Sigmoid colon (tissue), 7 donors: ENCODE results near the gene ZNF362. TPM values are rescaled to one million over a fixed set of nuclear protein-coding genes. Genes with fewer than 3 reads are reported as not detected.

Experiments used
- DNase-seq: peaks from one replicate; pipeline ENCODE4 v3.0.0-alpha.2; 2019
- H3K27ac ChIP-seq, 4 donors: fragments of 200-600 bp; sonication (generic); one replicate each; pipeline ENCODE4 v1.5.1; 2016 to 2019; ENCODE audit warnings: mild to moderate bottlenecking in 1 of 4
- H3K27me3 ChIP-seq, 3 donors: fragments of 200-600 bp; sonication (generic); one replicate each; pipeline ENCODE4 v1.5.1; 2019; ENCODE audit warnings: mild to moderate bottlenecking in 1 of 3
- H3K36me3 ChIP-seq, 4 donors: fragments of 200-600 bp; sonication (generic); one replicate each; pipeline ENCODE4 v1.5.1; 2016 to 2019
- H3K4me1 ChIP-seq, 4 donors: fragments of 200-600 bp; sonication (generic); one replicate each; pipeline ENCODE4 v1.5.1; 2017 to 2019
- H3K4me3 ChIP-seq, 4 donors: fragments of 200-600 bp; sonication (generic); one replicate each; pipeline ENCODE4 v1.5.1; 2017 to 2019; ENCODE audit warnings: mild to moderate bottlenecking in 2 of 4, moderate library complexity in 1 of 4
- H3K9me3 ChIP-seq, 4 donors: fragments of 200-600 bp in 3 of 4; sonication (generic) in 3 of 4; one replicate each; pipeline versions ENCODE4 v1.5.1 to v1.6.1; 2013 to 2019
- CTCF ChIP-seq, 4 experiments: fragments of 450-650 bp in 3 of 4; fragments of 200-600 bp in 1 of 4; IDR thresholded peaks; one replicate each; pipeline ENCODE4 v1.5.1; 2016 to 2019; ENCODE audit warnings: antibody characterized with exemption in 4 of 4, mild to moderate bottlenecking in 3 of 4, moderate library complexity in 2 of 4
- EP300 ChIP-seq, 4 donors: sonication (generic); formaldehyde crosslinking; IDR thresholded peaks; one replicate each; pipeline ENCODE4 v1.6.1; 2017; ENCODE audit warnings: antibody characterized with exemption in 4 of 4
- POLR2A ChIP-seq, 2 donors: fragments of 450-650 bp; IDR thresholded peaks; one replicate each; pipeline ENCODE4 v1.6.1; 2016; ENCODE audit warnings: antibody characterized with exemption in 2 of 2, mild to moderate bottlenecking in 2 of 2, moderate library complexity in 2 of 2
- POLR2AphosphoS5 ChIP-seq, 4 donors: sonication (generic); formaldehyde crosslinking; IDR thresholded peaks; one replicate each; pipeline ENCODE4 v1.6.1; 2017; ENCODE audit warnings: antibody characterized with exemption in 4 of 4
- WGBS, 2 donors: extraction: QIAGEN DNeasy Blood & Tissue Kit; methylation state at CpG; one replicate each; pipeline ENCODE4 v1.1.7; 2013; 5-methylcytosine and 5-hydroxymethylcytosine counted together
- intact Hi-C: fragments of 100-400 bp; cut with DNase I; formaldehyde crosslinking; loops from one replicate; pipeline ENCODE4 v1.15.1; 2023
- polyA plus RNA-seq, 3 donors: library from polyadenylated mRNA; stranded (reverse); fragments of 200-250 nt; gene quantifications; one replicate each; pipeline ENCODE4 v1.2.3, GENCODE V29; 2013
- total RNA-seq, 4 donors: library from RNA; depleted of rRNA; stranded (reverse); fragments of >200 nt; gene quantifications; one replicate each; pipeline ENCODE4 v1.1.0, GENCODE V29; 2016
- donor health status: healthy with polysubstance abuse.
- donor health status: Bipolar disorder and iron deficiency.
- donor health status: healthy.

The ZNF362 gene
- total and polyA plus RNA-seq, 7 donors = 3.5 to 18.8 (median 11.2) TPM

- WGBS, 2 donors = 76 to 86% methylated on average over 10 of the region's 10 CpGs
- DNase-seq = peak; percentile 61
- TF ChIP-seq CTCF (IDR thresholded peaks at IDR 0.05) (no peak), POLR2A (IDR thresholded peaks at IDR 0.05) (no peak), POLR2AphosphoS5 (IDR thresholded peaks at IDR 0.05) (no peak), EP300 (IDR thresholded peaks at IDR 0.05) (no peak)
- no peak overlapping the region for H3K4me3 ChIP-seq
- no peaks in the 10 kb centered on the region for H3K9me3 ChIP-seq
- H3K27ac ChIP-seq = peak overlapping the region; percentile 56 to 100 (median 98)
- intact Hi-C loops = loop anchor here (5.0 kb wide), 1 partner anchor 34 kb away; no protein-coding TSS in a partner anchor
- no peaks in the 10 kb centered on the region for H3K27me3 ChIP-seq
- H3K36me3 ChIP-seq = peaks cover 44 to 74% (median 55%) of the 10 kb centered on the region in 4 donors
- peaks cover 0 to 86% (median 76%) of the 10 kb centered on the region in 4 donors for H3K4me1 ChIP-seq
These were observed 75.4 kb downstream of the ZNF362 start for GRCh38 chr1:33331444-33332356.

- H3K4me1 ChIP-seq = peaks cover 0 to 91% (median 76%) of the 10 kb centered on the region in 4 donors
- peaks cover 37 to 67% (median 48%) of the 10 kb centered on the region in 4 donors for H3K36me3 ChIP-seq
- no peaks in the 10 kb centered on the region for H3K27me3 ChIP-seq
- H3K4me3 ChIP-seq = no peak overlapping the region
- H3K27ac ChIP-seq = peak overlapping the region; percentile 56 to 100 (median 98)
- TF ChIP-seq POLR2A (IDR thresholded peaks at IDR 0.05) (no peak), EP300 (IDR thresholded peaks at IDR 0.05) (no peak)
- DNase-seq = peak; percentile 65
- H3K9me3 ChIP-seq = no peaks in the 10 kb centered on the region
- WGBS, 2 donors = 82 to 87% methylated on average over 10 of the region's 10 CpGs
- intact Hi-C loops = loop anchor here (5.0 kb wide), 1 partner anchor 35 kb away; no protein-coding TSS in a partner anchor
These were observed 76.1 kb downstream of the ZNF362 start for GRCh38 chr1:33332357-33332789.

- Histone ChIP-seq H3K36me3 (peaks cover 37 to 62% (median 48%) of the 10 kb centered on the region in 4 donors), H3K27ac (peak overlapping the region; percentile 56 to 100 (median 98)), H3K4me1 (peaks cover 0 to 91% (median 76%) of the 10 kb centered on the region in 4 donors), H3K4me3 (no peak overlapping the region), H3K27me3 (no peaks in the 10 kb centered on the region), H3K9me3 (no peaks in the 10 kb centered on the region)
- TF ChIP-seq CTCF (IDR thresholded peaks at IDR 0.05) (no peak), EP300 (IDR thresholded peaks at IDR 0.05) (no peak), POLR2AphosphoS5 (IDR thresholded peaks at IDR 0.05) (peak in 1 of 4 donors; percentile 51), POLR2A (IDR thresholded peaks at IDR 0.05) (no peak)
- WGBS, 2 donors = 82 to 90% methylated on average over 5 of the region's 5 CpGs
- intact Hi-C loops = loop anchor here (5.0 kb wide), 1 partner anchor 36 kb away; no protein-coding TSS in a partner anchor
- DNase-seq = no peak
These were observed 76.6 kb downstream of the ZNF362 start for GRCh38 chr1:33332881-33333280.

GRCh38 chr1:33334081-33334552, 77.8 kb downstream of the ZNF362 start:
- Histone ChIP-seq H3K4me3 (no peak overlapping the region), H3K27ac (peak overlapping the region; percentile 56 to 100 (median 98)), H3K4me1 (peaks cover 0 to 91% (median 79%) of the 10 kb centered on the region in 4 donors), H3K9me3 (no peaks in the 10 kb centered on the region), H3K27me3 (no peaks in the 10 kb centered on the region), H3K36me3 (peaks cover 31 to 50% (median 37%) of the 10 kb centered on the region in 4 donors)
- TF ChIP-seq POLR2AphosphoS5 (IDR thresholded peaks at IDR 0.05) = peak; percentile 20 to 60 (median 47)
- TF ChIP-seq EP300 (IDR thresholded peaks at IDR 0.05) = peak in 2 of 4 donors; percentile 13 to 30
- TF ChIP-seq CTCF (IDR thresholded peaks at IDR 0.05) = no peak
- intact Hi-C loops = loop anchor here (5.0 kb wide), 1 partner anchor 37 kb away; no protein-coding TSS in a partner anchor
- peak; percentile 87 for DNase-seq
- WGBS, 2 donors = 65 to 75% methylated on average over 17 of the region's 17 CpGs

- peak overlapping the region; percentile 56 to 100 (median 98) for H3K27ac ChIP-seq
- intact Hi-C loops = no loop called here
- H3K4me3 ChIP-seq = no peak overlapping the region
- 45 to 61% methylated on average over 4 of the region's 4 CpGs for WGBS, 2 donors
- H3K4me1 ChIP-seq = peaks cover 0 to 92% (median 87%) of the 10 kb centered on the region in 4 donors
- H3K9me3 ChIP-seq = no peaks in the 10 kb centered on the region
- DNase-seq = no peak
- H3K27me3 ChIP-seq = no peaks in the 10 kb centered on the region
- peaks cover 21 to 41% (median 28%) of the 10 kb centered on the region in 4 donors for H3K36me3 ChIP-seq
- TF ChIP-seq POLR2AphosphoS5 (IDR thresholded peaks at IDR 0.05) (peak in 2 of 4 donors; percentile 14 to 17), POLR2A (IDR thresholded peaks at IDR 0.05) (no peak)
These were observed 78.7 kb downstream of the ZNF362 start for GRCh38 chr1:33335020-33335419.
